GM23248 (cell line): Measurements from ENCODE around the gene SPEF2.

Source experiments
- EZH2 ChIP-seq: fragments of 200-600 bp; sonication (generic); IDR thresholded peaks from 2 replicates; pipeline ENCODE4 v1.6.1; 2018; ENCODE audit warnings: antibody characterized with exemption, mild to moderate bottlenecking; ENCODE audit not compliant: insufficient read depth, poor library complexity, severe bottlenecking
- EZH2phosphoT487 ChIP-seq: fragments of 200-600 bp; sonication (generic); IDR thresholded peaks from 2 replicates; pipeline ENCODE4 v1.6.1; 2018; ENCODE audit warnings: antibody characterized with exemption, moderate library complexity, mild to moderate bottlenecking, low read depth; ENCODE audit not compliant: insufficient read depth

DNA sequence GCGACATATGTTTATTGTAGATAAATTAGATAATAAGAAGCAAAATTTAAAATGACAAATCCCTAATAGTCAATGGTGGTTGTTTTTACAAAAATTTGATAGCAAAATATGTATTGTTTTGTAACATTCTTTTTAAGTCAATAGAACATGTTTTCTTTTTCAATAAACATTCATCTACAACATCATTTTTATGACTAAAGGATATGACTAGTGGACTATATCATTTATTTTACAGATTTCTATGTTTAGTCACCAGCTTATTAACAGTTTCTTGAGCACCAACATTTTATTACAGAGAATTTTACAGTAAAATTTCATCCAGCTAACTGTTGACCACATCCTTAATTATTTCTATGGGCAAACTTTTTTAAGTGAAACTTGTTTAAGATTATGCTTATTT is 124.3 kb downstream of the SPEF2 start:
- TF ChIP-seq EZH2 (no peak), EZH2phosphoT487 (no peak)
